GM19043 (cell line): ENCODE measurements around the gene PTPRD.

Source experiments
- ATAC-seq: cut with Tn5 transposase; IDR thresholded peaks from one replicate; pipeline ENCODE4 v1.9.1; 2021; ENCODE audit warnings: low read depth; ENCODE audit not compliant: unreplicated experiment

PTPRD gene

DNA sequence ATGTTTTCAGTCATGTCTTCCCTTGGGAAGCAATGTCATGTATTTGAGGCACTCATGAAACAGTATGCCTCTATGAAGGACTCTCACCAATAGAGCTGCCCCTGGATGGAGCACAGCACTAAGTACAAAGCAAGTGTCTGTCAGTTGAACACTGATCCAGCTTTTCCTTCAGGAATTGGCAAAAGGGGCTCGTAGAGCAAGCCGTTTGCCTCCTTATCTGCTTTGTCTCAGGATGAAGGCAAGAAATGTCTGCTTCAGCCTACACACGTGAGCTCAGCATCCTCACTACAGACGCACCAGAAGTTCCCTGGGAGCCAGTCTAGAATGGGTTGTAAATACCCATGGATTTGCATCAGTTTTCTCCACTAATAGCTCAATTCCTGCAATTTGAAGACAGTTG is 2070.3 kb downstream of the PTPRD start:
- no peak for ATAC-seq

DNA sequence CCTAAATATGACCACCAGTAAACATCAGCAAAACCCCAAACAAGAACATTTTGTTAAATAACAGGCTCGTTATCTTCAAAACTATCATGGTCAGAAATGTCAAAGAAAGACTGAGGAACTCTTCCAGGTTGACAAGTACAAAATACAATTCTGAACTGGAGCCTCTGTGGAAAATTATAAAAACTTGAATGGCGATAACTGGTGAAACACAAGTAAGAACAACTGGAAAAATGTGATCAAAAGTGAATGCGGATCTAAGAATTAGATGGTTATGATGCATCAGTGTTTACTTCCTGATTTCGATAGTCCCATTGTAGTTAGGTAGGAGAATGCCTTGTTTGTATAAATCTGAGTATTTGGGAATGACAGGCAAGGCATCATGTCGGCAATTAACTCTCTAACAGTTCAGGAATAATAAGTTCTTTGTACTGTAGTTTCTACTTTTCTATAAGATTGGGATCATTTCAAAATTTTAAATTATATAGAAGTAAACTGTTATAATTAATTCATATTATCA is 2073.1 kb downstream of the PTPRD start:
- ATAC-seq = no peak

DNA sequence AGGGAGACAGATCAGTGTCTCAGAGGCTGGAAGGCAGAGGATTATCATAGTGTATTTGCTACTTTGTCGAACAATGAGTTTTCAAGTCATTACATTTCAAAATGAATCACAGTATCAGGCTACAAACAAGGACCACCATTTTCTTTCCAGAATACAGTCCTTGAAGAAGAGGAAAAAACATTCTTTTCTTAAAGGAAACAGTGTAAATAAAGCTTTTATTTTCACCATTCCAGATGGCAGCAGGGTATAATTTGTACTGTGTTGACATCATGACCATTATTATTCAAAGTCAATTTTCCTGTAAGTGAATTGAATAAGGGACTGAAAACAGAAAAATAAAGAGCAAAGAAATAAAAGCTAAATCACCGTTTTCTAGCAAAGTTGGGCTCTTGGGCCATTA is 2076.0 kb downstream of the PTPRD start:
- ATAC-seq = no peak

DNA sequence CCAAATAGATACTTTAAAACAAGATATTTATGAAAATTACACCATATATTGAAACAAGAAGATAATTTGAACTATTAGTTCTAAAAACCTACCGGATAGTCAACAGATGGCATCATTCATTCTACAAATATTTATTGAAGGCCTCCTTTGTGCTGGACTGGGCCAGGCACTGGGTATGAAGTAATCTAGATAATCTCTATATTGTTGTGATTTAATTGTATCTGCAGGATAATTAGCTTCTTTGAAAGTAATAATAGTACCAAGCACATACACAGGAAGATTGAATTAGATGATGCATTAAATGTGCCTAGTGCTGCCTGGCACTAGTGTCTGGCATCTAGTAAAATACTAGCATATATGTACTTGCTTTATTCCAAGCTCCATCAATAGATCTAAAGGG is 2078.0 kb downstream of the PTPRD start:
- no peak for ATAC-seq

DNA sequence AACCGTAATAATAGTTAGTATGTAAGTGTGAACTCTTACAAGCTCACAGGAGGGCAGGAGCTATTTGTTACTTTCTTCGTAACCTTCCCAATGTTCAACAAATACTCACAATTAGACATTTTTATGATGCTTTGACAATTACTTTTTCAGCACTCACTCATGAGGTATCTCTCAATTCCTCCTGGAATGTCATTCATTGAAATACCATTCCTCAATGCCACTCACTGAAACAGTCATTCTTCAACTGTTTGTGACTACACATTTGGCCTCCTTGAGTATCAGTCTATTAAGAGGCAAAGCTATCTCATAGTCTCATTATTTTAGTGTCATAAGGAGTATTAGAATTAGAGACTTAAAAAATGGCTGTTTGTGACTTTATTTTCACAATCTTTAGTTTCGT is 2079.1 kb downstream of the PTPRD start:
- ATAC-seq = no peak

DNA sequence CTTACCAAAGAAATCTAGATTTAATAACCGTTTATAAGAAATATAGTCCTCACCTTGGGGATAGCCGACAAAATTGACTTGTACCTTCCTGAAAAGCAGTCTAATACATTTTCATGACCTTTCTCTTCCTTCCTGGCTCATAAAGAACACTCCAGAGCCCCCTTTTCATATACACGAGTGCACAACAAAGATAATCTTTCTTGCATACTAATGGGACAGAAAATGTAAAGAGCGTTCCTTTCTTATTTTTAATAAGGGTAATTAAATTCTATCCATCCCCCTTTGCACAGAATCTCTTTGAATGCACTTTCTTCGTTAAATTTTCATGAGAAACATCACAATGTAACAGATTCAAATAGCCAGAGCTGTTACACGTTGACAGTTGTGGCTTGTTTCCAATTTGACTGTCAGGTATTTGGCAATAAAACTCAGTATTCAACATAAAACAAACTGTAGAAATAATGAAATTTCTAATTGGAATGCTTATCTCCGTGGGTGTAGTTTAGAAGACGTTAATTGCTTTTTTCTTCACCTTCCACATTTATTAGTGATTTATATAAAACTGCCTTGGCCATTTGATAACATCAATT is 2080.9 kb downstream of the PTPRD start:
- ATAC-seq = no peak

DNA sequence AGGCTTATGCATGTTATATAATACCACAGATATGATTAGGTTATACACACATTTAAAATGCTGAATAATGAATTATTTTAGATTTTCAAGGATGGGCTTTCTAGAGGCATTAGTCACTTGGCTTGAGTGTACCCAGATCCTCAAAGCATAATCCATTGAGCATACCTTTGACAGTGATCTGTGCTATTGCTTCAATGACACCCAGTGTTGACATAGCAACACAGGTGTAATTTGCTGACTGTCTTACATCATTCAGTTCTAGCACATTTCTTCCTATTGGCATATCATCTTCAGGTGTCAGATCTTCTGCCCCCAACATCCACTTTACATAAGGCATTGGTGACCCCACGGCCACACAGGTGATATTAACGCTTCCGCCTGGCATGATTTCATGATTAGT is 2091.7 kb downstream of the PTPRD start:
- ATAC-seq = no peak

DNA sequence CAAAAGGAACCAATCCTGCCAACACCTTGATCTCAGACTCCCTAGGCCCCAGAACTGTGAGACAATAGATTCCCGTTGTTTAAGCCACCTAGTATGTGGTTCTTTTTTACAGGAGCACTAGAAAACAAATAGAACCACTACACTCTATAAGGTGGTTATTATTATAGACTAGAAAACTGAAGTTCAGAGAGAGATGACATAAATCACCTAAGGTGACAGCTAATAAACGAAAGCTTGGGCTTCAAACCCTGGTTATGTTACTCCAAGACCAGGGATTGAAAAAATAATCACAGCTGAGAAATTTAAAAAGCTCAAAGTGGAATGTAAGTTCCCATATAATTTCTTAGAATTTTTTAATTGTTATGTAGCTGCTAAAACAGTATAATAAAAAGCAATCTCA is 2097.1 kb downstream of the PTPRD start:
- no peak for ATAC-seq

DNA sequence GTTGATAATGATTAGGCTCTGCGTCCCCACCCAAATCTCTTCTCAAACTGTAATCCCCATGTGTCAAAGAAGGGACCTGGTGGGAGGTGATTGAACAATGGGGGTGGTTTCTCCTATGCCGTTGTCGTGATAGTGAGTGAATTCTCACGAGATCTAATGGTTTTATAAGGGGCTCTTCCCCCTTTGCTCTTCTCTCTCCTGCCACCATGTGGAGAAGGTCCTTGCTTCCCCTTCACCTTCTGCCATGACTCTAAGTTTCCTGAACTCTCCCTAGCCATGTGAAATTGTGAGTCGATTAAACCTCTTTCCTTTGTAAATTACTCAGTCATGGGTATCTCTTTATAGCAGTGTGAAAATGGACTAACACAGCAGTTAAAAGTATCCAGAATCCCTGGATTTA is 2098.0 kb downstream of the PTPRD start:
- no peak for ATAC-seq

DNA sequence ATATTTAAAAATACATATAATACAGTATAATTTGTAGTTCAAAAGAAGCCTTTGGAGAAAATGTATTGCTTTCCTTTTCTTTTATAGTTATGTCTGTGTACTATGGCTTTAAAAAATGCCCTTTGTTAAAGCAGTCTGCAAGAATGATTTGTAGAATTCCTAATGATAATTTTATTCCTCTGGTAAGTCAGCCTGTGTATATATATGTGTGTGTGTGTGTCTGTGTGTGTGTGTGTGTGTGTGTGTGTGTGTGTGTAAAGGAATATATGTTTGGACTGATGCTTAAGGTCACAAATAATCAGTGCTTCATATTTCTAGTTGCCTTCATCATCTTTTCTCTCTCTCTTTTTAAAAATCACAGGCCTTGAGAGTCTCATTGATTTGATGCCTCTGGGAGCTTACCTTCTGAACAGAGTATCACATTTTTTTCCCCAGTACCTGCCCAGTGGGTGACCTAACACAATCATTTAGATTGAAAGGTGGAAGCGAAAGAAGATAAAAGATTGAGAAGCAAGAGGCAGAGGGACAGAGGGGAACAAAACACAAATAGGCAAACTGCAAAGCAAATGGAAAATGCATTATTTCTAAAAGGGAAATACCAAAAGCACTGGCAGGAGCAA is 2104.0 kb downstream of the PTPRD start:
- ATAC-seq = no peak

DNA sequence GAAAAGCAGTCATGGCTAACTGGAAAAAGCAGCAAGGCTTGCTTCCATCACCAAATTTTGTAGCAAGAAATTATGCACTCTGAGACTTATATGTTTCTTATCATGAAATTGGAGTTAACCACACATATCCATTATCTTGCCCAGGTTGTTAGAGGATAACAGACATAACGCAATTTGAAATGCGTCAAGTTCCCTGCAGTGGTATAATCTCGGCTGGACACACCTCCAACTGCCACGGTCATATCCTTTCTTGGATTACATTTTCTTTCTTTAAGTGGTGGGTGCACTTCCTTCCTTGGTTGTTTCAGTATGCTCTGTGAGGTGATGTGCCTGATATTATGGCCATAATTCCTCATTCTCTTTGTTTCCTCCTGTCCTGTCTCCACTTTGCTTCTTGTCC is 2118.2 kb downstream of the PTPRD start:
- no peak for ATAC-seq

DNA sequence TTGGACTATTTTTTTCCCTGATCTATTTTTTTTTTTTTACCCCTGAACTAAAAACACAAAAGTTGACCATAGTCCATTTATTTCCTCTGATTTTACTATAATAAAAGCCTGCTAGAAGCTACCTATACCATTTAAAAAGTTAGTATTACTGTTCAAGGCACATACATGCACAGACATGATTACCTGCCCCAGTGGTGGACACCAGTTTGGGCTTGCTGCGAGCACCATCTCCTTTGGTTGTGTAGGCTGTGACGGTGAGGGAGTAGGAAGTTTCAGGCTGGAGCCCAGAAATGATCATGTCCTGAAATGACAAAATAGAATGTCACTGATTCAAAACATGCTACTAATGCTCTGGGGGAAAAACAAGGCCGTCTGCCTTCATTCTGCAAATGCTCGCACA is 2120.1 kb downstream of the PTPRD start:
- ATAC-seq = no peak

DNA sequence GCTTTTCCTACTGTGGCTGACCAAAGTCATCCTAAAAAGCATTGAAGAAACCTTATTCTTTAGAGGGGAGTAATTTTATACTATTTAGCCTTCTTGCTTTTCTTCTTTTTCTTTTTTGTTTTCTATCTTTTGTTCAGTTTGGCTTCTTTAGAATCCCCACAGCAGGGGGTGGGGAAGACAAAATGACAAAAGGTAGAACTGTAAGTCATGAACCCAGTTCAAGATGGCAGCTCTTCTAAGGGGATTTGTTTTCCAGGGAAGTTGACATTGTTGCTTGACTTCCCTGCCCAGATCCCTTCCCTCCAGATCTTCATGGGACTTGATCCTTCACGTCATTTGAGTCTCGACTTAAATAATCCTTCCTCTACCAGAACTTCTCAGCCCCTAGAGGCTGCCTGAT is 2120.8 kb downstream of the PTPRD start:
- ATAC-seq = no peak

DNA sequence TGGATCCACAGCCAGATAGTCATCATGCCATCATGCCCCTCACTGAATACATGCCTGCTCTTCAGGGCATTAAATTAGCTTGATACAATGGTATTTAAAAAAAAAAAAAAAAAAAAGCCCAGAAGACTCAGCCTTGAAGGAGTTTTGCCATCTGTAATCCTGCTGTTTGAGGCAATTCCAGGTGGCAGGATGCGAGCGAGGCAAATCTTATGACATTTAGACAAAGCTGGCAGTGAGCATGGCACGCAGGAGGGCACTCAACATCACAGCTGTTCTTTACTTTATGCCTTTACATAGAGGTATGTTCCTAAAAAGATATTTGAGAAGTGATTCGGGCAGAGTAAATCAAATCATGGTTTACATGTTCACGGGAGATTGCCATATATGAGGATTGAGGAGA is 2121.2 kb downstream of the PTPRD start:
- ATAC-seq = no peak

DNA sequence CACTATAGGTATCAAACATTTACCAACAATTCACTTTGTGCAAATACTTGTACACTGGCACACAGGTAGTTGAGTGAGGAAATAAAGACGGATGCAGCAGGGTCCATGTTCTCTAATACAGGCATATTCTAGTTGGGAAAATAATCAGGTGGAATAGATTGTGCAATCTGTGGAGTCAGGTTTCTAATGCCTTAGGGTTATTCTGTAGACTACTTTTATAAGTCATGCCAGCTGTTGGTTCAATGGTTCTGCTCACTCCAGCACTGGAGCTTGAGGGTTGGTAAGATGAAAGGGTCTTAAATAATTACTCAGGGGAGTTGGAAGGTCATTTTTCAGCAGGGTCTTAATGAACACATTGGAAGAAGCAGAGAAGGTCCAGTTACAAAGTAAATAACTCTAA is 2123.0 kb downstream of the PTPRD start:
- ATAC-seq = no peak

DNA sequence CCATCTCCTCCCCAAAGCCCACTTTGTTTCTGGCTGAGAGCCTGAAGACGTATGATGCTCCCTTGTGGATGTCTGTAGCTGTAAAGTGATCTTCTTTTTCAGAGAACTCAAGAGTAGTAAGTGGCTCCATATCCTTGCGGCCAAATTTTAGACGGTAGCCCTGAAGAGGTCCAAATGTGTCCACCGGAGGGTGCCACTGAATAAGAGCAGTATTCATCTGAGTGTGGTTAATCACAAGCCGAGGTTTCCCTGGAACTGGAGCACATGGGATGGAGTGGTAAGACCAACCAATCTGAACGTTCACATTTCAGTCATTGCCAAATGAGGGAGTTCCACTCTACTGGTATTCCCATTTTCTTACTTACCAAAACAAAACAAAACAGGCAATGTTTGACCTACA is 2126.7 kb downstream of the PTPRD start:
- no peak for ATAC-seq

DNA sequence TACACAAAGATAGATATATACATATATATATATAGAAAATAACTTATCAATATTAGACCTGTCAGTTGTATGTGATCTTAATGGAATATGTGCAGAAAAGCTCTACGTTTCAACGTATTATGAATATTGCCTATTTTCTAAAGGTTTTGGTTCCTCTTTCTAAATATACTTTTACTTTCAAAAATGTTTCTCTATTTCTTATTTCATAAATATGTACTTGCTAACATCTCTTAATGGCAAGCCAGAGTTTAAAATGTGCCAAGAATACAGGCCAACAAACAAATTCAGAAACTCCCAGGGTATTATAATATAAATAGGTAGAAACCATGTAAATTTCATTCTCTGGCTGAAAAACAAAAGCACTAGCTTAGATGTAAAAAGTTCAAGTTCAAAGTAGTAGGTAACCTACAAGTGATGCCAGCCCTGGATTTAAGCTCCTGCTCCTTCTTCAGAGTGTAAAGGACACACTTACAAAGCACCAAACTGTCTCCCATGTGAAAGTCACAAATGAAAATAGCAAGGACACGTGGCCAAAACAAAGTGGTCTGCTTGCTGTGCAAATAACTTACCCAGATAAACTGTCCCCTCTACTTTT is 2128.1 kb downstream of the PTPRD start:
- no peak for ATAC-seq

DNA sequence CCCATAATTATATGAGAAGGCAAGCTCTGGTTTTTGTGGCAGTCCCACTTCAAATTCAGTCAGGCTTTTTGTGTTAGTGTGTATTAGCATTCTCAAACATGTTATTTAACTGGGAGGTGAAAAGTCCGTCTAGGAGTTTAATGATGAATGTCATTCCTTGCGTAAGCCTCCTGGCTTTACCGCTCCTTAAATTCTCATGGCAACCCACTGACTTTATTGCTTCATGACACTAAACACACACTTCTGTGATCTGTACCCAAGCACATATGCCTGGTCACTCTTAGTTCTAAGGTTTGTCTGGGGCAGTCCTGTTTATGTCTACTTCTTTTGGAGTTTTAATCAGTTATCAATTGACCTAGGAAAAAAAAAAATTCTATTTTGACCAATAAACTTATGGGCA is 2135.4 kb downstream of the PTPRD start:
- ATAC-seq = no peak

DNA sequence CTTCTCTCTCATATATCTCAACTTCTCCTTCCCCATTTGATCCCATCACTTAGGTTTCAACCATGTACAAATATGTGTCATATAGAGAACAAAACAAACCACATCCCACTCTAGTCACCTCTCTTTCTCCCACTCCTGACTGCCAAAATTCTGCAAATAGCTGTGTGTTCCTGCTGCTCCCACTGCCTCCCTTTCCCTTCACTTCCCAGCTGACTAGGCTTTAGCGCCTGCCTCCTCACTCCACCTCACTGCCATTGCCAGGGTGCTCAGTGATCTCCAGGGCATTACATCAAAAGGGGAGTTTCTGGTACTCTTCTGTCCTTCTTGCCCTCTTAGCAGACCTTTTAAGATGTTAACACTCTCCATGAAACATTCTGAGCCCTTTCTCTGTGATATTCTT is 2137.9 kb downstream of the PTPRD start:
- no peak for ATAC-seq

DNA sequence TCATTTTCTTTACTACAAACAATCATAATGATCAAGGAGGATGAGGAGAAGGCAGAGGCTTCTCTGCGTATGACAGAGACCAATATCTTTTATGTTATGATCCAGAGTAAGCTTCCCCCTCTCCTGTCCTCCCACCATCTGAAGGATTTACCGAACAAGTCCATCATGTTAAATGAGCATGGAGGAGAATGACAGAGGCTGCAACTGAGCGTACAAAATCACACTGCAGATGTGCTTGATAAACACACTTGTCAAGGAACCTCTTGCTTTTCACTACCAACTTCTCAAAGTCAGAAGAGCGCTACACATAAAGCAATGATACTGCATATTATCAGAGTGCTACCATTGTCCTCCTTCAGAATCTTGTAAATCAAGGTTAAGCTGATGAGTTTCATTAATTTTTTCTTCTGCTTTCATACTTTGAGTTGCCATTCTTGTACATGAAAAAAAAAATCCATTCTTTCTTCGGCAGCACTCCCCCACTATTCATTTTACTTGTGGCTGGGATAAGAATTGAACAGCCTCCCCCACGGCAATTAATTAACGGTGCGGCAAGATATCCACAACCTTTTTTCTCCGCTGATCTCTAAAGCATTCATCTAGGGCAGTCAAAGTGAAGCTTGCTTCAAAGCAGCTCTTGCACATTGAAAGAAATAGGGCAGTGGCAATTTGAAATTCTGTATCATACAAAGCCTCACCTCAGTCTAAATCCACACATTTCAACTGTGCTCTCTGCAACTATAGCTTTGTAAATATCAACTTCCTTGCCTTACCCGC is 2139.4 kb downstream of the PTPRD start:
- no peak for ATAC-seq

DNA sequence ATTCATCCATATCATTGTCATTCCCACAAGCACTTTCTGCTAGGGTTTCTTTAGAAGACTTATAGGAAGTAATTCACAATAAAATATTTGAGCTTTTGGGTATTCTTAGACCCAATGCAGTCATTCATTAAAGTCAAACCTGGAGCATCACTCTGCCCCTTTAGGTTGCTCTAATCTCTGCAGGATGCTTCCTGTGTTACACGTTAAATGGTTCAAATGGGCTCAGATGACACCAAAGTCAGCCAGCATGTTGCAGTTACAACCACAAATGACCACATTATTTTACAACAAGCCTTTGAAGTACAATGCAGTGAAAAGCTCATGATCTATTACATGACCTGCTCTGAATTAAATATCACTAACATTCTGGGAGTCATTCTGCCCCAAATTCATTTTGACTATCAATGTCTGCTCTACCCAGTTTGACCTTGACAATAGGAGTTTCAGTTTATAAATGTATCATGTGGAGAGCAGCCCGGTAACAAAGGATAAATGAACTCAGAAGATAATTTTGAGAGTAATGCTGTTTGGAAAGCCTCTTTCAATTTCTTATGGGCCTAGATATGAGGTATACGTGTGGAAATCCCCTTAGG is 2144.7 kb downstream of the PTPRD start:
- no peak for ATAC-seq
